Measurements from ENCODE around the gene OTUD4. TPM values are rescaled to one million over a fixed set of nuclear protein-coding genes. Genes with fewer than 3 reads are reported as not detected.

The OTUD4 gene
- total and polyA plus RNA-seq, 9 of the 15 experiments (the other 6 are each of a cell fraction or from before 2014, with no cell fraction given) = 4.2 to 29.0 (median 24.8) TPM

- TF ChIP-seq, protein P1, sequence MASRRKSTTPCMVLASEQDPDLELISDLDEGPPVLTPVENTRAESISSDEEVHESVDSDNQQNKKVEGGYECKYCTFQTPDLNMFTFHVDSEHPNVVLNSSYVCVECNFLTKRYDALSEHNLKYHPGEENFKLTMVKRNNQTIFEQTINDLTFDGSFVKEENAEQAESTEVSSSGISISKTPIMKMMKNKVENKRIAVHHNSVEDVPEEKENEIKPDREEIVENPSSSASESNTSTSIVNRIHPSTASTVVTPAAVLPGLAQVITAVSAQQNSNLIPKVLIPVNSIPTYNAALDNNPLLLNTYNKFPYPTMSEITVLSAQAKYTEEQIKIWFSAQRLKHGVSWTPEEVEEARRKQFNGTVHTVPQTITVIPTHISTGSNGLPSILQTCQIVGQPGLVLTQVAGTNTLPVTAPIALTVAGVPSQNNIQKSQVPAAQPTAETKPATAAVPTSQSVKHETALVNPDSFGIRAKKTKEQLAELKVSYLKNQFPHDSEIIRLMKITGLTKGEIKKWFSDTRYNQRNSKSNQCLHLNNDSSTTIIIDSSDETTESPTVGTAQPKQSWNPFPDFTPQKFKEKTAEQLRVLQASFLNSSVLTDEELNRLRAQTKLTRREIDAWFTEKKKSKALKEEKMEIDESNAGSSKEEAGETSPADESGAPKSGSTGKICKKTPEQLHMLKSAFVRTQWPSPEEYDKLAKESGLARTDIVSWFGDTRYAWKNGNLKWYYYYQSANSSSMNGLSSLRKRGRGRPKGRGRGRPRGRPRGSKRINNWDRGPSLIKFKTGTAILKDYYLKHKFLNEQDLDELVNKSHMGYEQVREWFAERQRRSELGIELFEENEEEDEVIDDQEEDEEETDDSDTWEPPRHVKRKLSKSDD (conservative IDR thresholded peaks at IDR 0.05; ENCODE audit: low read length) = 0 out of 2 replicates have a peak, but pooled peaks have one; percentile 66
- TF ChIP-seq, protein P2, sequence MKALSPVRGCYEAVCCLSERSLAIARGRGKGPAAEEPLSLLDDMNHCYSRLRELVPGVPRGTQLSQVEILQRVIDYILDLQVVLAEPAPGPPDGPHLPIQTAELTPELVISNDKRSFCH (CRISPR knock-in tag; IDR thresholded peaks at IDR 0.05) = no peak
- TF ChIP-seq, protein P2 (tag; IDR thresholded peaks at IDR 0.05) = 0 out of 2 replicates have a peak, but pooled peaks have one; percentile 64
- TF ChIP-seq, protein P3, sequence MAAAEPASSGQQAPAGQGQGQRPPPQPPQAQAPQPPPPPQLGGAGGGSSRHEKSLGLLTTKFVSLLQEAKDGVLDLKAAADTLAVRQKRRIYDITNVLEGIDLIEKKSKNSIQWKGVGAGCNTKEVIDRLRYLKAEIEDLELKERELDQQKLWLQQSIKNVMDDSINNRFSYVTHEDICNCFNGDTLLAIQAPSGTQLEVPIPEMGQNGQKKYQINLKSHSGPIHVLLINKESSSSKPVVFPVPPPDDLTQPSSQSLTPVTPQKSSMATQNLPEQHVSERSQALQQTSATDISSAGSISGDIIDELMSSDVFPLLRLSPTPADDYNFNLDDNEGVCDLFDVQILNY (CRISPR knock-in tag; IDR thresholded peaks at IDR 0.05) = 0 out of 2 replicates have a peak, but pooled peaks have one; percentile 85
- TF ChIP-seq CBX3 (IDR thresholded peaks at IDR 0.05; ENCODE audit: borderline replicate concordance in 1 of 2, low read length in 2 of 2) (no peak; a peak in 1 of 3 replicates), U2AF1 (optimal IDR thresholded peaks at IDR 0.05; ENCODE audit: low read depth, low read length) (no peak), ZNF184 (CRISPR knock-in tag; IDR thresholded peaks at IDR 0.05) (no peak), NRF1 (conservative IDR thresholded peaks at IDR 0.05 in 1 of 2, IDR thresholded peaks at IDR 0.05 in 1 of 2) (peak; percentile 91 to 93), ZFP1 (CRISPR knock-in tag; IDR thresholded peaks at IDR 0.05) (0 out of 2 replicates have a peak, but pooled peaks have one; percentile 50), BHLHE40 (IDR thresholded peaks at IDR 0.05; ENCODE audit: low read length) (peak; percentile 85), TBP (optimal IDR thresholded peaks at IDR 0.05; ENCODE audit: low read depth, low read length) (peak; percentile 90), ZFX (CRISPR knock-in tag; IDR thresholded peaks at IDR 0.05) (peak; percentile 96), NCOR1 (IDR thresholded peaks at IDR 0.05) (0 out of 2 replicates have a peak, but pooled peaks have one; percentile 11), BCOR (IDR thresholded peaks at IDR 0.05) (peak; percentile 48; the same call in 1 of the 2 replicates), PTRF (tag; IDR thresholded peaks at IDR 0.05) (no peak), CTBP1 (IDR thresholded peaks at IDR 0.05; ENCODE audit: borderline replicate concordance) (peak; percentile 66; the same call in 1 of the 2 replicates), ARID1B (IDR thresholded peaks at IDR 0.05) (no peak; the same call in 1 of the 2 replicates), TAF9B (IDR thresholded peaks at IDR 0.05; ENCODE audit: partially characterized antibody) (peak; percentile 84), SMARCE1 (IDR thresholded peaks at IDR 0.05) (0 out of 2 replicates have a peak, but pooled peaks have one; percentile 42)
- TF ChIP-seq, protein P4, sequence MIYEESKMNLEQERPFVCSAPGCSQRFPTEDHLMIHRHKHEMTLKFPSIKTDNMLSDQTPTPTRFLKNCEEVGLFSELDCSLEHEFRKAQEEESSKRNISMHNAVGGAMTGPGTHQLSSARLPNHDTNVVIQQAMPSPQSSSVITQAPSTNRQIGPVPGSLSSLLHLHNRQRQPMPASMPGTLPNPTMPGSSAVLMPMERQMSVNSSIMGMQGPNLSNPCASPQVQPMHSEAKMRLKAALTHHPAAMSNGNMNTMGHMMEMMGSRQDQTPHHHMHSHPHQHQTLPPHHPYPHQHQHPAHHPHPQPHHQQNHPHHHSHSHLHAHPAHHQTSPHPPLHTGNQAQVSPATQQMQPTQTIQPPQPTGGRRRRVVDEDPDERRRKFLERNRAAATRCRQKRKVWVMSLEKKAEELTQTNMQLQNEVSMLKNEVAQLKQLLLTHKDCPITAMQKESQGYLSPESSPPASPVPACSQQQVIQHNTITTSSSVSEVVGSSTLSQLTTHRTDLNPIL (CRISPR knock-in tag; IDR thresholded peaks at IDR 0.05) = peak; percentile 78
- TF ChIP-seq, protein P5, sequence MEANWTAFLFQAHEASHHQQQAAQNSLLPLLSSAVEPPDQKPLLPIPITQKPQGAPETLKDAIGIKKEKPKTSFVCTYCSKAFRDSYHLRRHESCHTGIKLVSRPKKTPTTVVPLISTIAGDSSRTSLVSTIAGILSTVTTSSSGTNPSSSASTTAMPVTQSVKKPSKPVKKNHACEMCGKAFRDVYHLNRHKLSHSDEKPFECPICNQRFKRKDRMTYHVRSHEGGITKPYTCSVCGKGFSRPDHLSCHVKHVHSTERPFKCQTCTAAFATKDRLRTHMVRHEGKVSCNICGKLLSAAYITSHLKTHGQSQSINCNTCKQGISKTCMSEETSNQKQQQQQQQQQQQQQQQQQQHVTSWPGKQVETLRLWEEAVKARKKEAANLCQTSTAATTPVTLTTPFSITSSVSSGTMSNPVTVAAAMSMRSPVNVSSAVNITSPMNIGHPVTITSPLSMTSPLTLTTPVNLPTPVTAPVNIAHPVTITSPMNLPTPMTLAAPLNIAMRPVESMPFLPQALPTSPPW (CRISPR knock-in tag; IDR thresholded peaks at IDR 0.05) = peak; percentile 23; the same call in 1 of the 2 replicates
Observed at GRCh38 chr4:145097821-145098674, 82.3 kb downstream of the OTUD4 start, which contains the start of the genes ABCE1 and ANAPC10 (continued).

All from K562 (cell line).